HG02943 (cell line): ENCODE data around the gene CLDN1.

Experiments used
- ATAC-seq: cut with Tn5 transposase; IDR thresholded peaks from one replicate; pipeline ENCODE4 v1.9.1; 2021; ENCODE audit warnings: mild to moderate bottlenecking, low read depth, moderate library complexity; ENCODE audit not compliant: unreplicated experiment

CLDN1 gene, protein sequence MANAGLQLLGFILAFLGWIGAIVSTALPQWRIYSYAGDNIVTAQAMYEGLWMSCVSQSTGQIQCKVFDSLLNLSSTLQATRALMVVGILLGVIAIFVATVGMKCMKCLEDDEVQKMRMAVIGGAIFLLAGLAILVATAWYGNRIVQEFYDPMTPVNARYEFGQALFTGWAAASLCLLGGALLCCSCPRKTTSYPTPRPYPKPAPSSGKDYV

DNA sequence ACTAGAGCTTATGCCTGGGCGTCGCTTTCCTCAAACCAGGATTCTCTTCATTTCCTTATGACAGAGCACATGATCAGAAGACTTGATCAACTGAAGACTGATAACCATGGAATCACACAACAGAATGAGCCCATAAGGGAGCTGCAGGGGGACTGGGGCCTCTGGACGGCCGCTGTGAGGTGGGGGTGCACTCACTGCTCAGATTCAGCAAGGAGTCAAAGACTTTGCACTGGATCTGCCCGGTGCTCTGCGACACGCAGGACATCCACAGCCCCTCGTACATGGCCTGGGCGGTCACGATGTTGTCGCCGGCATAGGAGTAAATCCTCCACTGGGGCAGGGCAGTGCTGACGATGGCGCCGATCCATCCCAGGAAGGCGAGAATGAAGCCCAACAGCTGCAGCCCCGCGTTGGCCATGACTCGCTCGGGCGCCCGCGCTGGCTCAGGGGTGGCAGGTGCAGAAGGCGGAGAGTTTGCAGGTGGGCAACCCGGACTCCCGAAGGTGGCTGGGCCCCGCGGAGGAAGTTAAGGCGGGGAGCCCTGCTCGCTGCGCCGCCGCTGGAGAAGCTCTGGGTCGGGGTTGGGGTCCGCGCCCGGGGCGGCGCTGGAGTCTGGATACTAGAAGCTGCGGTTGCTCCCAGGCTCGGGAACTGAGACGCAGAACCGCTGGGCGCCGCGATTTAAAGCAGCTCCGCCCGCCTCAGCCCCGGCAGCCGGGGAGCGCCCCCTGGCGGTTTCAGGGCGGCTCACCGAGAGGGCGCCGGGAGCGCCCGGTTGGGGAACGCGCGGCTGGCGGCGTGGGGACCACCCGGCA, at the start of gene CLDN1:
CLDN1 (minus strand) TSS at position 658 of the 815 bp plus-strand sequence; CDS start at position 418, 240 bp downstream.
- peak; percentile 76 for ATAC-seq

GRCh38 chr3:190371152-190371551, 48.9 kb upstream of the CLDN1 start:
- ATAC-seq: no peak

- no peak for ATAC-seq
Measured at GRCh38 chr3:190370369-190370768, 48.1 kb upstream of the CLDN1 start.

GRCh38 chr3:190369668-190370295, 47.5 kb upstream of the CLDN1 start:
- no peak for ATAC-seq

- ATAC-seq: no peak
Measured at GRCh38 chr3:190368881-190369280, 46.6 kb upstream of the CLDN1 start.

DNA sequence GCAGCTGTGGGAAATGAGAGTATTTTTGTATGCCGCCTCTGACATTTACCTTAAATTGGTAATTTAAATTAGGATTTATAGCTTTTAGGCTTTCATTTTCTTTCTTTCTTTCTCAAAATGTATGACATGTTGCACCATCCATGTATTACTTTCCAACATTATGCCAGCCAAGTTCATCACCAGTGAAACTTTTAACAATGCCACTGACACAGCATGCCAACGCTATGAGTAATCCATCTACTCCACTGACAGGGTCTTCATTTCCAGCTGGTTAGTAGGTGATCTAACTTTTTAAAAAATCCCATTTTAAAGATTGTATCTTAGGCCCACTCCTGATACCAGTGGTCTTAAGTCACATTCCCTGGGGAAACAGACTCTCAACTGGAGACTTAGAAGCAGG, 43.9 kb upstream of the CLDN1 start:
- ATAC-seq: no peak

- no peak for ATAC-seq
Measured at GRCh38 chr3:190362258-190362657, 40.0 kb upstream of the CLDN1 start.

GRCh38 chr3:190361791-190362190, 39.5 kb upstream of the CLDN1 start:
- no peak for ATAC-seq

DNA sequence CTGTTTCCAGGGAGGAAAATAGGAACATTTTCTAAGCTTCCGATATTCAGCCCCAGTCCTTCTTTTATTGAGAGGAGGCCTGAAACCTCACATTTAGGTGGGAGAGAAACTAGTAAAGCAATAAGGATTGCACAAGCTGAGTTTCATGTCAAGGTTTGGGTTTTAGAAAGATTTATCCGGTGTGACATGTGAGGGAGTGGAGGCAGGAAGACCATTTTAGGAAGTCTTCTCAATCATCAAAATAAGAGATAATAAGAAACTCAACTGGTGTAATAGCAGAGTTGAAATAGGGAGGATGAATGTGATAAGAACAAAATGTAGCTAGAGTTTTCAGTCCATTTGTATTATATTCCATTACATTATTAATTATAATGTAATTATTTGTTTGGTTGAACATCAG, 38.0 kb upstream of the CLDN1 start:
- no peak for ATAC-seq

DNA sequence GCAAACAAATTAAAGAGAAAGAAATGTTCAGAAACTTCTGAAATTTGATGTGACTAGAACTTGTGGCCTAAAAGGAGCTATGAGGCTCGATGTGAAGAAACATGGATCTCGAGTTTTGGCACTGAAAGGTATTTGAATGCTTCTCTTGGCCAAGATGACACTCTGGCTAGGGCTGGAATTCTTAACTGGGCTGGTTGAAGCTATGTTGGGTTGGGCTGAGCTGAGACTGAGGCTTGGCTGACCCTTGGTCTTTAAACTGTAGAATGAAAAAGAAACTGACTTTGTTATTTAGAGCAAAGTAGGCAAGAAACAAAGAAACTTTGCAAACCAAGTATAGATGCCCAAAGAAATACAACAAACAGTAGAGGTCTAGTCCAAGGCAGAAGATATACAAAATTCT, 37.6 kb upstream of the CLDN1 start:
- no peak for ATAC-seq

- no peak for ATAC-seq
Measured at GRCh38 chr3:190357468-190357867, 35.2 kb upstream of the CLDN1 start.

GRCh38 chr3:190356246-190356645, 34.0 kb upstream of the CLDN1 start:
- no peak for ATAC-seq

GRCh38 chr3:190352861-190353457, 30.7 kb upstream of the CLDN1 start:
- no peak for ATAC-seq

GRCh38 chr3:190346541-190346940, 24.3 kb upstream of the CLDN1 start:
- ATAC-seq: no peak

GRCh38 chr3:190345878-190346277, 23.6 kb upstream of the CLDN1 start:
- no peak for ATAC-seq

DNA sequence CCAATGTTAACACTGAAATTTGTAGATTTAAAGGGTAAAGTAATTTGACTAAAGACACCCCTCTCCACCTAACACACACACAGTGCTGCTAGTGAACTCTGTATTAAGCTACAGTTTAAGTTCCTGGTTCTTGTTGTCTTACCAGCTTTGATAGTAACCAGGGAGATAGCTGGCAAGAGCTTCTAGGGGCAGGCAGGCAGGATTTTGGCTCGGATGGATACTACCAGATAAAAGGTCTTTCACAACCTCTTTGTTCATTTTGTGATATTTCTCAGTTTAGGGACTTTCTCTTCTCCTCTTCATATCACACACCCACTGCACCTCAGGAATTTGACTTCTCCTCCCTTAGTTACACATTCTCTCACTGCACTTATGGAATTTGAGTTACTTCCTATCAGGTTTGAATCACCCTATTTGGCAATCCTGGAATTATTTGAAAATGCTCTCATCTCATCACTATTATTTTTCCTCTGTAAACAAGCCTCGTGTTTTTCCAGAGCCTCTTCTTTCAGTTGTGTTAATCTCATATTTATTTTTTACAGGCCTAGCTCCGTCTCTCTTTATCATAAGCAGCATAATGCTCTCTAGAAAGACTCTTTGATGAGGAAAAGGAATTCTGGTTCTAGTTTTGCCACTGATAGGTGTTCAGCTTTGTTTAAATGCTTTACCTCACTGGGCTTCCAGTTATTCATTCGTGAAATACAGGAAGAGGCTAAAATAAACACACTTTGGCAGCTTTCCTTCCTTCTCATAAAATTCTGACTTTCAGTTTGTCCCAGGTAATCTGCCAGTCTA, 23.0 kb upstream of the CLDN1 start:
- no peak for ATAC-seq

DNA sequence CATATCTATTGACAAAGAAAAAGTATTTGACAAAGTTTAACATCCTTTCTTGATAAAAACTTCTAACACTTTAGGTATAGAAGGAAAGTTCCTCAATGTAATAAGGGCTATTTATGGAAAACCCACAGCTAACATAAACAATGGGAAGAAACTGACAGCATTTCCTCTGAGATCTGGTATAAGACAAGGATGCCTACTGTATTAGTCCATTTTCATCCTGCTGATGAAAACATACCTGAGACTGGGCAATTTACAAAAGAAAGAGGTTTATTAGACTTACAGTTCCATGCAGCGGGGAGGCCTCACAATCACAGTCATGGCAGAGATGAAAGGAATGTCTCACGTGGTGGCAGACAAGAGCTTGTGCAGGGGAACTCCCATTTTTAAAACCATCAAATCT, 17.8 kb upstream of the CLDN1 start:
- ATAC-seq: no peak

- ATAC-seq: no peak
Measured at GRCh38 chr3:190339130-190339529, 16.9 kb upstream of the CLDN1 start.

DNA sequence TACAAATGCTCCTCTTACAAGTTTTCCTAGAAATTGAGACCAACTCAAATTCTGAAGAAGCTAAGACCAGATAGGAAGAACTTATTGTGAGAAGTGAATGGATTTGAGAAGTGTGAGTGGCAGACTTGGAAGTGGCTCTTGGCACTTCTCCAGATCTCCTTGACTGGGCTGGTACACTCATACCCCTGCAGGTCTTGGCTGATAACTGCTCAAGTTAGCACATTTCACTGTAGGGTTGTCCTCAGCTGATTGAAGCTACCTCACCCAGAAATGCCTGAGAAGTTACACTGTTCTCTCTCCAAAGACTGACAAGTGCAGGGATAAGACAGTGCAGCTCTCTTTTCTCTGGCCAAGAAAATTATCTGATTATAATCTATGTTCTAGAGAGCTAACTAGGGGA, 16.5 kb upstream of the CLDN1 start:
- ATAC-seq: no peak

- no peak for ATAC-seq
Measured at GRCh38 chr3:190337301-190337700, 15.1 kb upstream of the CLDN1 start.
